Chondrocyte (in vitro differentiated cells): Measurements from ENCODE around the gene ABCD4. TPM values are rescaled to one million over a fixed set of nuclear protein-coding genes. Genes with fewer than 3 reads are reported as not detected.

Experiments used
- DNase-seq: peaks from one replicate; pipeline ENCODE4 v3.0.0; 2021; ENCODE audit warnings: mixed read lengths, low spot score
- H3K27ac Mint-ChIP-seq: one replicate; pipeline ENCODE4 v1.8.0; 2021; ENCODE audit warnings: mild to moderate bottlenecking, moderate library complexity, mixed read lengths; ENCODE audit not compliant: unreplicated experiment
- H3K27me3 Mint-ChIP-seq: 2 replicates; pipeline ENCODE4 v1.8.0; 2021; ENCODE audit warnings: low read depth, mixed read lengths
- H3K36me3 Mint-ChIP-seq: 2 replicates; pipeline ENCODE4 v1.8.0; 2021; ENCODE audit warnings: low read depth, mixed read lengths
- H3K4me1 Mint-ChIP-seq: 2 replicates; pipeline ENCODE4 v1.8.0; 2021; ENCODE audit warnings: low read depth, mild to moderate bottlenecking, mixed read lengths
- H3K4me3 Mint-ChIP-seq: one replicate; pipeline ENCODE4 v1.8.0; 2021; ENCODE audit warnings: mild to moderate bottlenecking, moderate library complexity, mixed read lengths; ENCODE audit not compliant: unreplicated experiment
- H3K9me3 Mint-ChIP-seq: 2 replicates; pipeline ENCODE4 v1.8.0; 2021; ENCODE audit warnings: low read depth, mixed read lengths
- total RNA-seq: library from RNA; stranded (reverse); gene quantifications from 3 replicates; pipeline ENCODE4 v1.2.1, GENCODE V29; 2021
- TF ChIP-seq, protein P1 (sequence below): fragments of 200-600 bp; sonication (generic); IDR thresholded peaks from 2 replicates; pipeline ENCODE4 v1.5.0; 2021; ENCODE audit warnings: antibody characterized with exemption, mild to moderate bottlenecking, moderate library complexity

Gene ABCD4
- total RNA-seq, 1 donor from 2014 or later: 34.7 TPM

- H3K9me3 Mint-ChIP-seq: no peaks in the 10 kb centered on the region
- TF ChIP-seq, protein P1, sequence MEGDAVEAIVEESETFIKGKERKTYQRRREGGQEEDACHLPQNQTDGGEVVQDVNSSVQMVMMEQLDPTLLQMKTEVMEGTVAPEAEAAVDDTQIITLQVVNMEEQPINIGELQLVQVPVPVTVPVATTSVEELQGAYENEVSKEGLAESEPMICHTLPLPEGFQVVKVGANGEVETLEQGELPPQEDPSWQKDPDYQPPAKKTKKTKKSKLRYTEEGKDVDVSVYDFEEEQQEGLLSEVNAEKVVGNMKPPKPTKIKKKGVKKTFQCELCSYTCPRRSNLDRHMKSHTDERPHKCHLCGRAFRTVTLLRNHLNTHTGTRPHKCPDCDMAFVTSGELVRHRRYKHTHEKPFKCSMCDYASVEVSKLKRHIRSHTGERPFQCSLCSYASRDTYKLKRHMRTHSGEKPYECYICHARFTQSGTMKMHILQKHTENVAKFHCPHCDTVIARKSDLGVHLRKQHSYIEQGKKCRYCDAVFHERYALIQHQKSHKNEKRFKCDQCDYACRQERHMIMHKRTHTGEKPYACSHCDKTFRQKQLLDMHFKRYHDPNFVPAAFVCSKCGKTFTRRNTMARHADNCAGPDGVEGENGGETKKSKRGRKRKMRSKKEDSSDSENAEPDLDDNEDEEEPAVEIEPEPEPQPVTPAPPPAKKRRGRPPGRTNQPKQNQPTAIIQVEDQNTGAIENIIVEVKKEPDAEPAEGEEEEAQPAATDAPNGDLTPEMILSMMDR: peak; percentile 77
- no peak for DNase-seq
- peak overlapping the region; percentile 90 for H3K27ac Mint-ChIP-seq
- H3K4me1 Mint-ChIP-seq: peaks cover 28% of the 10 kb centered on the region
- H3K36me3 Mint-ChIP-seq: peaks cover 15% of the 10 kb centered on the region
- peak overlapping the region; percentile 96 for H3K4me3 Mint-ChIP-seq
- no peaks in the 10 kb centered on the region for H3K27me3 Mint-ChIP-seq
These were observed 544 bp downstream of the ABCD4 start for GRCh38 chr14:74302152-74302628.

GRCh38 chr14:74301594-74302151 lies 1.1 kb downstream of the ABCD4 start:
- Mint-ChIP-seq H3K27me3 (no peaks in the 10 kb centered on the region), H3K36me3 (peaks cover 17% of the 10 kb centered on the region), H3K4me1 (peaks cover 28% of the 10 kb centered on the region), H3K27ac (peak overlapping the region; percentile 90), H3K4me3 (peak overlapping the region; percentile 96), H3K9me3 (no peaks in the 10 kb centered on the region)
- DNase-seq: no peak
- TF ChIP-seq, protein P1: no peak

GRCh38 chr14:74299061-74299545 lies 3.6 kb downstream of the ABCD4 start:
- DNase-seq: no peak
- peaks cover 28% of the 10 kb centered on the region for H3K4me1 Mint-ChIP-seq

DNA sequence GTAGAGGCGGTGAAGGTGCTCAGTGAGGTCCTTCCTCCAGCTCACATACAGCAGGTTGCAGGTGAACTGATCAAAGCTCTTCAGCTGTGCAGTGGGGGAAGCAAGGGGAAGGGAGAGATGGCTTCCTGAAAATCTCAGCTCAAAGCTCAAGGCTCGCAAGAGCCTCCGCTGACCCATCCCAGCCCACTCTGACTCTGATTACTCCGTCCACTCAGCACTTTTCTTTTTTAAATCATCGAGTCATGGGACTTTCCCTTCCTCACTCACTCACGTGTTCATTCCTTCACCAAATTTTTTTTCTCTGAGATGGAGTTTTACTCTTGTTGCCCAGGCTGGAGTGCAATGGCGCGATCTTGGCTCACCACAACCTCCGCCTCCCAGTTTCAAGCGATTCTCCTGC lies 4.7 kb downstream of the ABCD4 start:
- Mint-ChIP-seq H3K4me1 (peaks cover 22% of the 10 kb centered on the region), H3K9me3 (no peaks in the 10 kb centered on the region), H3K4me3 (no peak overlapping the region), H3K27me3 (no peaks in the 10 kb centered on the region), H3K27ac (no peak overlapping the region), H3K36me3 (peaks cover 21% of the 10 kb centered on the region)
- DNase-seq: no peak
- TF ChIP-seq, protein P1: no peak

More at GRCh38 chr14:74299061-74299545, 3.6 kb downstream of the ABCD4 start:
- no peaks in the 10 kb centered on the region for H3K27me3 Mint-ChIP-seq
- TF ChIP-seq, protein P1: no peak
- peaks cover 19% of the 10 kb centered on the region for H3K36me3 Mint-ChIP-seq
- no peak overlapping the region for H3K27ac Mint-ChIP-seq
- no peak overlapping the region for H3K4me3 Mint-ChIP-seq
- H3K9me3 Mint-ChIP-seq: no peaks in the 10 kb centered on the region

DNA sequence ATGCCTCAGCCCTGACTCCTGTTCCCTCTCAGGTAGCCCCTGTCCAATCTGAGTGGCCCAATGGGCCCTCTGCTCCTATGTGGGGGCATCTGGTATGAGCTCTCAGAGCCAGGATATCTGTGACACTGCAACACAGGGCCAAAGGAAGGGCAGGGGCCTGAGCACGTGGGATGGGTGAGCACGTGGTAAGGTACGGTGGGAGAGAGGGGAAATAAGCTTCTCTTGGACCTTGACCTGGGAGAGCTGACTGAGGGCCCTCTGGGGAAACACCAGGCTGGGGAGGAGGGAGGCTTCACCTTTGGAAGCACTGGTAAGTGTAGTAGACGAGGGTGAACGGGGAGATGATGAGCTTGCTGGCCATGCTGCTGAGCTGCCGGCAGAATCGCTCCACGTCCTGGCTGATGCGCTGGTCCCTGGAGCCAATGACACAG lies 6.7 kb downstream of the ABCD4 start:
- Mint-ChIP-seq H3K4me1 (peaks cover 11% of the 10 kb centered on the region), H3K27ac (no peak overlapping the region), H3K9me3 (no peaks in the 10 kb centered on the region), H3K36me3 (peaks cover 30% of the 10 kb centered on the region), H3K4me3 (no peak overlapping the region), H3K27me3 (no peaks in the 10 kb centered on the region)
- no peak for DNase-seq
- TF ChIP-seq, protein P1: no peak
